SK-N-MC (cell line): ENCODE results near the gene OOSP1.

Source experiments
- DNase-seq: peaks from one replicate; pipeline ENCODE4 v3.0.0-alpha.2; 2011; ENCODE audit warnings: low read depth, low spot score
- H3K27ac ChIP-seq: fragments of 200-600 bp; sonication (generic); 2 replicates; pipeline ENCODE4 v1.5.1; 2016; ENCODE audit warnings: mixed run types
- H3K36me3 ChIP-seq: fragments of 200-600 bp; sonication (generic); 2 replicates; pipeline ENCODE4 v1.6.1; 2017; ENCODE audit warnings: antibody characterized with exemption, low read length, mixed read lengths; ENCODE audit not compliant: insufficient read depth
- H3K4me3 ChIP-seq: fragments of 200-600 bp; sonication (generic); 2 replicates; pipeline ENCODE4 v1.5.1; 2016
- H3K9ac ChIP-seq: fragments of 200-600 bp; sonication (generic); 2 replicates; pipeline ENCODE4 v1.8.0; 2017; ENCODE audit warnings: mixed run types, mixed read lengths; ENCODE audit not compliant: insufficient read length
- H3K9me3 ChIP-seq: fragments of 200-600 bp; sonication (generic); 2 replicates; pipeline ENCODE4 v1.6.1; 2017; ENCODE audit warnings: low read depth, mild to moderate bottlenecking, antibody characterized with exemption, low read length, moderate library complexity, mixed read lengths
- EZH2 ChIP-seq: fragments of 200-600 bp; sonication (generic); IDR thresholded peaks from one replicate; pipeline ENCODE4 v1.6.1; 2017; ENCODE audit warnings: antibody characterized with exemption
- FOXP2 ChIP-seq: optimal IDR thresholded peaks from 2 replicates; pipeline ENCODE3; 2011; ENCODE audit warnings: mild to moderate bottlenecking, moderate library complexity; ENCODE audit not compliant: insufficient read depth; ENCODE audit errors: extremely low read length, control extremely low read depth
- POLR2AphosphoS5 ChIP-seq: IDR thresholded peaks from 2 replicates; pipeline ENCODE4 v1.6.1; 2012; ENCODE audit warnings: mild to moderate bottlenecking, low read depth, low read length, borderline replicate concordance

Gene OOSP1

GRCh38 chr11:59918987-59919589 lies 19.1 kb upstream of the OOSP1 start:
- H3K27ac ChIP-seq = no peak overlapping the region
- DNase-seq = no peak
- H3K9ac ChIP-seq = no peak overlapping the region
- TF ChIP-seq FOXP2 (no peak), EZH2 (no peak), POLR2AphosphoS5 (no peak)
- H3K36me3 ChIP-seq = no peaks in the 10 kb centered on the region
- H3K4me3 ChIP-seq = no peak overlapping the region
- no peaks in the 10 kb centered on the region for H3K9me3 ChIP-seq

DNA sequence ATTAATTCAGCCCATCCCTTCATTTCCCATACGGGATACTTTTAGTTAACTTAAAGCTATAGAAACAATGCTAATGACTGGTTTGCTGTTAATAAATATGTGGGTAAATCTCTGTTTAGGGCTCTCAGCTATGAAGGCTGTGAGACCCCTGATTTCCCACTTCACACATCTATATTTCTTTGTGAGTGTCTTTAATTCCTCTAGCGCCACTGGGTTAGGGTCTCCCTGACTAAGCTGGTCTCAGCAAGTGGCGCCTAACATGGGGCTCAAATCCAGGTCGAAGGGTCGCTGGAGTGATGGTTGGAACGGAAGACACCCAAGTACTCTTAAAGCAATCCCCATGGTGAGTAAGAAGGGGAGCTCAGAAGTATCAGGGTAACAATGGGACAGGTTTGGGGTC lies 14.4 kb upstream of the OOSP1 start:
- DNase-seq = no peak
- TF ChIP-seq FOXP2 (no peak), POLR2AphosphoS5 (no peak), EZH2 (no peak)
- no peaks in the 10 kb centered on the region for H3K36me3 ChIP-seq
- H3K9me3 ChIP-seq = no peaks in the 10 kb centered on the region
- H3K4me3 ChIP-seq = no peak overlapping the region
- no peak overlapping the region for H3K27ac ChIP-seq
- no peak overlapping the region for H3K9ac ChIP-seq

GRCh38 chr11:59931688-59932087 lies 6.5 kb upstream of the OOSP1 start:
- Histone ChIP-seq H3K27ac (no peak overlapping the region), H3K36me3 (no peaks in the 10 kb centered on the region), H3K4me3 (no peak overlapping the region), H3K9me3 (no peaks in the 10 kb centered on the region), H3K9ac (no peak overlapping the region)
- TF ChIP-seq POLR2AphosphoS5 (no peak), FOXP2 (no peak), EZH2 (no peak)
- DNase-seq = no peak

GRCh38 chr11:59938718-59939117 lies 486 bp downstream of the OOSP1 start:
- no peak overlapping the region for H3K9ac ChIP-seq

DNA sequence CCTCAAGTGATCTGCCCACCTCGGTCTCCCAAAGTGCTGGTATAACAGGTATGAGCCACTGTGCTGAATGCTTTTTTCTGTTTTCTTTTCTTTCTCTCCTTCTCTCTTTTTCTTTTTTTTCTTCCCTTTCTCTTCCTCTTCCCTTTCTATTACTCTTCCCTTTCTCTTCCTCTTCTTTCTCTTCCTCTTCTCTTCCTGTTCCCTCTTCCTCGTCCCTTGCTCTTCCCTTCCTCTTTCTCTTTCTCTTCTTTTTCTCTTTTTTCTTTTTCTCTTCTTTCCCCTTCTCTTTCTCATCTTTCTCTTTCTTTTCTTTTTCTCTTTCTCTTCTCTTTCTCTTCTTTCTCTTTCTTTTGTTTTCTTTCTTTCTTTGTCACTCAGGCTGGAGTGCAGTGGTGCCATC lies 1.2 kb downstream of the OOSP1 start:
- TF ChIP-seq POLR2AphosphoS5 = no peak
- TF ChIP-seq EZH2 = no peak
- no peak for TF ChIP-seq FOXP2
- no peak for DNase-seq
- no peaks in the 10 kb centered on the region for H3K36me3 ChIP-seq
- no peak overlapping the region for H3K27ac ChIP-seq
- H3K9me3 ChIP-seq = no peaks in the 10 kb centered on the region
- H3K4me3 ChIP-seq = no peak overlapping the region
- H3K9ac ChIP-seq = no peak overlapping the region

More at GRCh38 chr11:59938718-59939117, 486 bp downstream of the OOSP1 start:
- Histone ChIP-seq H3K4me3 (no peak overlapping the region), H3K27ac (no peak overlapping the region), H3K9me3 (no peaks in the 10 kb centered on the region), H3K36me3 (no peaks in the 10 kb centered on the region)
- no peak for TF ChIP-seq EZH2
- TF ChIP-seq POLR2AphosphoS5 = no peak
- TF ChIP-seq FOXP2 = no peak
- DNase-seq = no peak

DNA sequence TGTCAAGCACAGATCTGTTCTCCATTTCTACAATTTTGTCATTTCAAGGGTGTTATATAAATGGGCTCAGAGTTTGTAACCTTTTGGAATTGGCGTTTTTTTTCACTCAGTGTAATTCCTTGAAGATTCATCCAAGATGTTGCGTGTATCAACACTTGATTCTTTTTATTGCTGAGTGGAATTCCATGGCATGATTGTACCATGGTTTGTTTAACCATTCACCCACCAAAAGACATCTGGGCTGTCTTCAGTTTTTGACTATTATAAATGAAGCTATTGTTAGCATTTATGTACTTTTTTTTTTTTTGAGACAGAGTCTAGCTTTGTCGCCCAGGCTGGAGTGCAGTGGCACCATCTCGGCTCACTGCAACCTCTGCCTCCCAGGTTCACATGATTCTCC lies 2.9 kb downstream of the OOSP1 start:
- no peak for TF ChIP-seq EZH2
- TF ChIP-seq FOXP2 = no peak
- TF ChIP-seq POLR2AphosphoS5 = no peak
- Histone ChIP-seq H3K36me3 (no peaks in the 10 kb centered on the region), H3K4me3 (no peak overlapping the region), H3K27ac (no peak overlapping the region), H3K9ac (no peak overlapping the region), H3K9me3 (no peaks in the 10 kb centered on the region)
- no peak for DNase-seq

- H3K9ac ChIP-seq = no peak overlapping the region
- H3K9me3 ChIP-seq = no peaks in the 10 kb centered on the region
- no peak overlapping the region for H3K27ac ChIP-seq
- TF ChIP-seq POLR2AphosphoS5 = no peak
- no peak for TF ChIP-seq FOXP2
- no peak for TF ChIP-seq EZH2
- no peaks in the 10 kb centered on the region for H3K36me3 ChIP-seq
- no peak overlapping the region for H3K4me3 ChIP-seq
- DNase-seq = no peak
Measured at GRCh38 chr11:59943997-59944714, 5.9 kb downstream of the OOSP1 start.

GRCh38 chr11:59944720-59945119 lies 6.5 kb downstream of the OOSP1 start:
- no peak overlapping the region for H3K9ac ChIP-seq
- TF ChIP-seq POLR2AphosphoS5 = no peak
- no peak for TF ChIP-seq FOXP2
- no peak for TF ChIP-seq EZH2
- H3K9me3 ChIP-seq = no peaks in the 10 kb centered on the region
- no peak overlapping the region for H3K4me3 ChIP-seq
- H3K36me3 ChIP-seq = no peaks in the 10 kb centered on the region
- no peak overlapping the region for H3K27ac ChIP-seq
- no peak for DNase-seq
